RWPE2 (cell line): ENCODE results near the gene ZBTB7C.

ENCODE experiments used
- ATAC-seq: fragments of 200-7000 bp; cut with Tn5 transposase; 3 replicates; pipeline ENCODE4 v1.9.1; 2021; ENCODE audit warnings: low read depth
- DNase-seq: peaks from one replicate; pipeline ENCODE4 v3.0.0-alpha.2; 2020; ENCODE audit warnings: low spot score
- H3K27ac ChIP-seq: fragments of 450-650 bp; 2 replicates; pipeline ENCODE4 v1.5.1; 2017; ENCODE audit warnings: mild to moderate bottlenecking; ENCODE audit not compliant: poor library complexity, severe bottlenecking
- H3K27me3 ChIP-seq: fragments of 250-450 bp; sonication (Bioruptor Pico); 2 replicates; pipeline ENCODE4 v1.5.1; 2021; ENCODE audit warnings: mild to moderate bottlenecking, moderate library complexity; ENCODE audit not compliant: insufficient read depth, poor library complexity, severe bottlenecking
- H3K36me3 ChIP-seq: fragments of 250-450 bp; sonication (Bioruptor Pico); 2 replicates; pipeline ENCODE4 v1.5.1; 2020; ENCODE audit warnings: low read depth, mild to moderate bottlenecking, moderate library complexity
- H3K4me1 ChIP-seq: fragments of 250-450 bp; sonication (Bioruptor Pico); 2 replicates; pipeline ENCODE4 v1.5.1; 2021; ENCODE audit warnings: mild to moderate bottlenecking, moderate library complexity; ENCODE audit not compliant: insufficient read depth, poor library complexity, severe bottlenecking
- H3K4me3 ChIP-seq: fragments of 250-450 bp; sonication (Bioruptor Pico); 2 replicates; pipeline ENCODE4 v1.5.1; 2021; ENCODE audit warnings: mild to moderate bottlenecking, moderate library complexity; ENCODE audit not compliant: severe bottlenecking
- H3K9me3 ChIP-seq: fragments of 250-450 bp; sonication (Bioruptor Pico); 2 replicates; pipeline ENCODE4 v1.5.1; 2021; ENCODE audit warnings: mild to moderate bottlenecking, moderate library complexity; ENCODE audit not compliant: severe bottlenecking
- CTCF ChIP-seq: fragments of 450-650 bp; IDR thresholded peaks from one replicate; pipeline ENCODE4 v1.5.1; 2017; ENCODE audit warnings: mild to moderate bottlenecking, moderate library complexity; ENCODE audit not compliant: poor library complexity, severe bottlenecking

ZBTB7C gene

GRCh38 chr18:48355276-48356115 lies 53.7 kb downstream of the ZBTB7C start:
- TF ChIP-seq CTCF, result no peak
- no peaks in the 10 kb centered on the region for H3K27me3 ChIP-seq
- no peak for ATAC-seq

GRCh38 chr18:48354746-48355260 lies 54.4 kb downstream of the ZBTB7C start:
- ATAC-seq, result no peak
- TF ChIP-seq CTCF, result no peak

More at GRCh38 chr18:48355276-48356115, 53.7 kb downstream of the ZBTB7C start:
- Histone ChIP-seq H3K36me3 (no peaks in the 10 kb centered on the region), H3K4me1 (no peaks in the 10 kb centered on the region), H3K27ac (no peak overlapping the region), H3K4me3 (no peak overlapping the region), H3K9me3 (no peaks in the 10 kb centered on the region)
- DNase-seq, result no peak

GRCh38 chr18:48352051-48352755 lies 57.0 kb downstream of the ZBTB7C start:
- ATAC-seq, result no peak
- H3K27ac ChIP-seq, result no peak overlapping the region
- no peaks in the 10 kb centered on the region for H3K9me3 ChIP-seq
- no peak for TF ChIP-seq CTCF
- DNase-seq, result no peak
- H3K27me3 ChIP-seq, result no peaks in the 10 kb centered on the region
- no peak overlapping the region for H3K4me3 ChIP-seq
- H3K36me3 ChIP-seq, result no peaks in the 10 kb centered on the region
- H3K4me1 ChIP-seq, result no peaks in the 10 kb centered on the region

More at GRCh38 chr18:48354746-48355260, 54.4 kb downstream of the ZBTB7C start:
- Histone ChIP-seq H3K36me3 (no peaks in the 10 kb centered on the region), H3K9me3 (no peaks in the 10 kb centered on the region), H3K27me3 (no peaks in the 10 kb centered on the region), H3K27ac (no peak overlapping the region), H3K4me1 (no peaks in the 10 kb centered on the region), H3K4me3 (no peak overlapping the region)
- DNase-seq, result no peak

DNA sequence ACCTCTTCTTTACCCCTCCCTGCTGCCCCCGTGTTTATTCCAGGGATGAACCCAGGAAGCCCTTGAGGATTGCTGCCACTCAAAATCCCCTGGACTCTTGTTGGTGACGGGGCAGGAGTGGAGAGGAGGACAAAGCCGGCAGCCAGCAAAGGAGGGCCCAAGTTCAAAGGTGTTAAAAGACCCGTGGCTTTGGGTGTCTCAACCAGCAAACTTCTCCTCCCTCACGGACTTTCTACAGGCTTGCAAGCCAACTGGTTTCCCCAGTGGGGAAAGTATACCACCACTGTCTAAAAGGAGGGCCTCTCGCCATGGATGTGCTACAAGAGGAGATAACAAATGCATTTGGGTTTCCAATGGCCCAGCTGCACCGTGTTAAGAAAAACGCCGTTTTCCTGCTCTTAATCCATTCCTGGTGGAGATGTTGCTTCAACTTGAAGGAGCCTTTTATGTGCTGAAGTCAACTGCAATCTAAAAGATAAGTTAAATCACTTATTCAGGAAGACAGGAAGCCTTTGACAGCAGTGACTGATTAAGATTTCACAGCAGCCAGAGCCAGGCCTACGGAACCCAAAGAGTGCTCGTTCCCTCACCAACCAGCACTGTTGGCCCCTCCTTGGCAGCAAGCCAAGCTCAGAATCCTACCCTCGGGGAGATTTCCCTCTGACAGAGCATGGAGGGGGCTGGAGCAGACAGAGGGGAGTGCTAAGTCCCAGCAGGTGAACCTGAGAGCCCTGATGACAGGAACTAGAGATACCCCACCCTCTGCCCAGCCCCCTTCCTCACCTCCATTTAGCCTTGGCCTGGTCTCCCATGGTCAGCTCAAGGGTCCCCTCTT lies 57.8 kb downstream of the ZBTB7C start:
- Histone ChIP-seq H3K27ac (no peak overlapping the region), H3K27me3 (no peaks in the 10 kb centered on the region), H3K4me3 (no peak overlapping the region), H3K4me1 (no peaks in the 10 kb centered on the region), H3K9me3 (no peaks in the 10 kb centered on the region), H3K36me3 (no peaks in the 10 kb centered on the region)
- ATAC-seq (no peak), DNase-seq (no peak)
- TF ChIP-seq CTCF, result no peak
